CD4-positive, alpha-beta memory T cell (primary cell): ENCODE data around the gene ATMIN. TPM values are rescaled to one million over a fixed set of nuclear protein-coding genes. Genes with fewer than 3 reads are reported as not detected.

Source experiments
- CTCF ChIA-PET: fragments of 350-600 bp; sonication (Branson Sonifier 250); formaldehyde crosslinking; loops from one replicate; lab custom pipeline; 2021; ENCODE audit warnings: inconsistent platforms; ENCODE audit not compliant: partially characterized antibody; lab: Charles Lee
- POLR2A ChIA-PET: fragments of 350-600 bp; sonication (Branson Sonifier 250); formaldehyde crosslinking; loops from one replicate; lab custom pipeline; 2021; ENCODE audit not compliant: partially characterized antibody; lab: Charles Lee
- DNase-seq, 5 donors: peaks; one replicate each; pipeline versions ENCODE4 v3.0.0 to v3.0.0-alpha.2; 2020 to 2022; ENCODE audit warnings: mixed read lengths in 1 of 5
- H3K27ac ChIP-seq: one replicate; pipeline ENCODE4 v1.7.0; 2013; ENCODE audit warnings: low read depth, low read length
- H3K27me3 ChIP-seq: 2 replicates; pipeline ENCODE4 v1.7.0; 2013; ENCODE audit warnings: mild to moderate bottlenecking, low read length, moderate library complexity; ENCODE audit not compliant: insufficient read depth
- H3K36me3 ChIP-seq: 2 replicates; pipeline ENCODE4 v1.7.0; 2013; ENCODE audit warnings: mild to moderate bottlenecking, low read length, moderate library complexity; ENCODE audit not compliant: insufficient read depth
- H3K4me1 ChIP-seq: 2 replicates; pipeline ENCODE4 v1.7.0; 2013; ENCODE audit warnings: mild to moderate bottlenecking, low read length, moderate library complexity; ENCODE audit not compliant: insufficient read depth
- H3K4me3 ChIP-seq, 2 donors: one replicate each; pipeline ENCODE4 v1.7.0; 2013; ENCODE audit warnings: low read length in 2 of 2, mild to moderate bottlenecking in 1 of 2
- H3K9me3 ChIP-seq, 2 donors: one replicate each; pipeline ENCODE4 v1.7.0; 2013; ENCODE audit warnings: low read length in 2 of 2, control low read depth in 1 of 2; ENCODE audit not compliant: control insufficient read depth in 1 of 2
- H3K27ac Mint-ChIP-seq, 7 donors: one replicate each; pipeline ENCODE4 v1.8.0; 2020 to 2021; ENCODE audit warnings: mixed read lengths in 7 of 7, mild to moderate bottlenecking in 6 of 7, inconsistent platforms in 3 of 7, moderate library complexity in 3 of 7
- H3K27me3 Mint-ChIP-seq, 2 donors: one replicate each; pipeline ENCODE4 v1.8.0; 2020 to 2021; ENCODE audit warnings: mixed read lengths in 2 of 2
- H3K36me3 Mint-ChIP-seq, 2 donors: one replicate each; pipeline ENCODE4 v1.8.0; 2020 to 2021; ENCODE audit warnings: mixed read lengths in 2 of 2, inconsistent platforms in 1 of 2, mild to moderate bottlenecking in 1 of 2
- H3K4me1 Mint-ChIP-seq, 4 donors: one replicate each; pipeline ENCODE4 v1.8.0; 2020 to 2021; ENCODE audit warnings: mixed read lengths in 4 of 4, mild to moderate bottlenecking in 1 of 4
- H3K4me3 Mint-ChIP-seq, 8 donors: one replicate each; pipeline ENCODE4 v1.8.0; 2020 to 2021; ENCODE audit warnings: mixed read lengths in 8 of 8, mild to moderate bottlenecking in 7 of 8, moderate library complexity in 6 of 8, inconsistent platforms in 3 of 8
- H3K9me3 Mint-ChIP-seq, 8 donors: one replicate each; pipeline ENCODE4 v1.8.0; 2020 to 2021; ENCODE audit warnings: mixed read lengths in 8 of 8, mild to moderate bottlenecking in 5 of 8, inconsistent platforms in 3 of 8, moderate library complexity in 1 of 8
- intact Hi-C: fragments of 100-400 bp; cut with micrococcal nuclease; formaldehyde crosslinking; loops from one replicate; pipeline ENCODE4 v1.15.1; 2023
- polyA plus RNA-seq, 2 donors: library from polyadenylated mRNA; unstranded; fragments of 300-500 nt; fragmentation: Illumina TruSeq; gene quantifications; one replicate each; pipeline ENCODE4 v1.2.3, GENCODE V29; 2021
- total RNA-seq, 2 experiments: library from RNA; stranded (reverse); gene quantifications; one replicate each; pipeline ENCODE4 v1.2.3, GENCODE V29; 2021

Gene ATMIN, protein sequence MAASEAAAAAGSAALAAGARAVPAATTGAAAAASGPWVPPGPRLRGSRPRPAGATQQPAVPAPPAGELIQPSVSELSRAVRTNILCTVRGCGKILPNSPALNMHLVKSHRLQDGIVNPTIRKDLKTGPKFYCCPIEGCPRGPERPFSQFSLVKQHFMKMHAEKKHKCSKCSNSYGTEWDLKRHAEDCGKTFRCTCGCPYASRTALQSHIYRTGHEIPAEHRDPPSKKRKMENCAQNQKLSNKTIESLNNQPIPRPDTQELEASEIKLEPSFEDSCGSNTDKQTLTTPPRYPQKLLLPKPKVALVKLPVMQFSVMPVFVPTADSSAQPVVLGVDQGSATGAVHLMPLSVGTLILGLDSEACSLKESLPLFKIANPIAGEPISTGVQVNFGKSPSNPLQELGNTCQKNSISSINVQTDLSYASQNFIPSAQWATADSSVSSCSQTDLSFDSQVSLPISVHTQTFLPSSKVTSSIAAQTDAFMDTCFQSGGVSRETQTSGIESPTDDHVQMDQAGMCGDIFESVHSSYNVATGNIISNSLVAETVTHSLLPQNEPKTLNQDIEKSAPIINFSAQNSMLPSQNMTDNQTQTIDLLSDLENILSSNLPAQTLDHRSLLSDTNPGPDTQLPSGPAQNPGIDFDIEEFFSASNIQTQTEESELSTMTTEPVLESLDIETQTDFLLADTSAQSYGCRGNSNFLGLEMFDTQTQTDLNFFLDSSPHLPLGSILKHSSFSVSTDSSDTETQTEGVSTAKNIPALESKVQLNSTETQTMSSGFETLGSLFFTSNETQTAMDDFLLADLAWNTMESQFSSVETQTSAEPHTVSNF
- total RNA-seq (10 to 100 TPM; 39.3 to 45.4 TPM), polyA plus RNA-seq (10 to 100 TPM; 26.1 to 46.3 TPM)

DNA sequence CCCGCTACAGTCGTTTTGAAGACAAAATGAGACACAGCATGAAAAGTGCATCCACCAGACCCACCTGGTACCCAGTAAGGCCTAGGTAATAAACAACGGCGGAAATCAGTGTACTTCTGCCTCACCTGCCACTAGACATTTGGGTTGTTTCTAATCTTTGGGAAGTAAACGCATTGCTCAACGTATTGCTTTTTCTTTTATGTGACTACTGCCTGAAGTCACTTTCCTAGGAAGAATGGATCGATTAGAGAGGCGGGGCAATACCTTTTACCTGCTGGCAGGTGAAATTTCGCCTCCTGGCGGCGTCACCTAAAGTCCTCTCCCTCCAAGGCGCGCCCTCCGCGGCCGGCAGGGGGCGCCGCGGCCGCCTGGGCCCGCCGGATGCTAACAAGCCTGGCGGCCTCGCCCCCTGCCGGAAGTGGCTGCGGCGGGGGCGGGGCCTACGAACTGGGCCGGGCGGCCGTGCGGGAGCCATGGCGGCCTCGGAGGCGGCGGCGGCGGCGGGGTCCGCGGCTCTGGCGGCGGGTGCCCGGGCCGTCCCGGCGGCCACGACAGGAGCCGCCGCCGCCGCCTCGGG is at the start of gene ATMIN:
Gene ATMIN (plus strand): TSS at position 445 of the 577 bp plus-strand sequence. CDS start 29 bp downstream, at position 474.
- H3K4me3 Mint-ChIP-seq, result peak within 1 kb of the TSS; percentile 83 to 91 (median 88)
- ChIA-PET POLR2A (interaction anchor here (0.6 to 6.7 kb wide), 9 partner anchors 10 to 279 kb away, joined by 3 to 66 read pairs (median 4); partner anchors contain the start of genes C16orf46, CENPN, CMC2 and GAN), CTCF (interaction anchor here (0.6 to 6.4 kb wide), 19 partner anchors 9 to 63 kb away, joined by 3 to 91 read pairs (median 5); partner anchors contain the start of genes C16orf46, CENPN and CMC2)
- Histone ChIP-seq H3K36me3 (no peaks in the 10 kb centered on the region), H3K27ac (peak within 1 kb of the TSS; percentile 50), H3K4me1 (peaks cover 29% of the 10 kb centered on the region), H3K4me3 (peak within 1 kb of the TSS; percentile 56 to 68), H3K27me3 (no peaks in the 10 kb centered on the region), H3K9me3 (no peaks in the 10 kb centered on the region)
- peaks cover 18 to 42% (median 28%) of the 10 kb centered on the region in 4 donors for H3K4me1 Mint-ChIP-seq
- intact Hi-C loops, result loop anchor here (1.0 kb wide), 3 partner anchors 28 to 61 kb away; partner anchors contain the start of genes C16orf46, CENPN and GCSH
- peaks cover 3 to 6% of the 10 kb centered on the region in 2 donors for H3K36me3 Mint-ChIP-seq
- no peaks in the 10 kb centered on the region for H3K27me3 Mint-ChIP-seq
- DNase-seq, result peak; percentile 81 to 91 (median 89)
- H3K27ac Mint-ChIP-seq, result peak within 1 kb of the TSS; percentile 68 to 89 (median 85)
- H3K9me3 Mint-ChIP-seq, result no peaks in the 10 kb centered on the region

DNA sequence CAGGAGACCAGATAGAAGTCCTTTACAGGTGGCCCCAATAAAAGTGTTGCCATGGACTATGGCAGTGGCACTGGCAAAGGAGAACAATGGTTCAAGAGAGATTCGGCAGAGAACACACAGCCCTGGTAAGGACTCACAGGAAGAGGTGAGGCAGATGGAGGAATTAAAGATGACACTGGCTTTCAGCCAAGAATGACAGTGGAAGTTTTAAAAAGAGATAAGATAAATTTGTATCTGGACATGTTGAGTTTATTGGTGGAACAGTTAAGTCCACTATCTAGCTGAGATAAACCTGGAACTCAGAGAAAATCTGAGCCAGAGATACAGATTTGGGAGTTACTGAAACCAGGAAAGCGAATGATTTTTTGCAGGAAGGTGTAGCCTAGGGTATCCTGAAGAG is 49.1 kb upstream of the ATMIN start:
- Mint-ChIP-seq H3K27me3 (no peaks in the 10 kb centered on the region), H3K36me3 (peaks cover 31 to 38% of the 10 kb centered on the region in 2 donors), H3K4me3 (peak overlapping the region in 2 of 8 donors; percentile 23 to 35), H3K4me1 (peaks cover 29 to 39% (median 33%) of the 10 kb centered on the region in 4 donors), H3K27ac (peak overlapping the region in 5 of 7 donors; percentile 4 to 82 (median 23)), H3K9me3 (no peaks in the 10 kb centered on the region)
- Histone ChIP-seq H3K9me3 (no peaks in the 10 kb centered on the region), H3K4me3 (no peak overlapping the region), H3K27me3 (no peaks in the 10 kb centered on the region), H3K36me3 (peaks cover 6% of the 10 kb centered on the region), H3K27ac (no peak overlapping the region), H3K4me1 (peaks cover 12% of the 10 kb centered on the region)
- DNase-seq, result no peak
- ChIA-PET POLR2A (no interaction called here), CTCF (interaction anchor here (1.3 kb wide), 1 partner anchor 12 kb away, joined by 4 read pairs; no protein-coding TSS in a partner anchor)
- intact Hi-C loops, result no loop called here

DNA sequence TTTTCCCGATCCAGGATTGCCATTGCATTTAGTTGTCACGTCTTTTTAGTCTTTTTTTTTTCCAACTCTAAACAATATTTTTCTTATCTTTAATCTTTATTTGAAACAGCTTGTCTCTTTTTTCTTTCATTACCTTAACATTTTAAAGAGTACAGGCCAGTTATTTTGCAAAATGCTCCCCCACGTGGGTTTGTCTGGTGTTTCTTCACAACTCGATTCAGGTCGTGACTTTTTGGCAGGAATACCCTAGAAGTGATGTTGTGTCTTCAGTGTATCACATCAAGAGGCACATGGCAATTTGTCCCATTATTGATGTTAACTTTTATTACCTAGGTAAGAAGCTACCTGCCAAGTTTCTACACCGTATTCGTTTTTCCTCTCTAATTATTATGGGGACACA is 46.9 kb upstream of the ATMIN start:
- Histone ChIP-seq H3K9me3 (no peaks in the 10 kb centered on the region), H3K36me3 (peaks cover 9% of the 10 kb centered on the region), H3K27me3 (no peaks in the 10 kb centered on the region), H3K4me1 (peaks cover 15% of the 10 kb centered on the region), H3K27ac (no peak overlapping the region), H3K4me3 (no peak overlapping the region)
- Mint-ChIP-seq H3K36me3 (peaks cover 26 to 40% of the 10 kb centered on the region in 2 donors), H3K27ac (no peak overlapping the region), H3K4me3 (no peak overlapping the region), H3K4me1 (peaks cover 25 to 40% (median 39%) of the 10 kb centered on the region in 4 donors), H3K9me3 (no peaks in the 10 kb centered on the region), H3K27me3 (no peaks in the 10 kb centered on the region)
- CTCF ChIA-PET, result interaction anchor here (3.9 kb wide), 1 partner anchor 16 kb away, joined by 16 read pairs; no protein-coding TSS in a partner anchor
- intact Hi-C loops, result no loop called here
- POLR2A ChIA-PET, result no interaction called here
- DNase-seq, result no peak

DNA sequence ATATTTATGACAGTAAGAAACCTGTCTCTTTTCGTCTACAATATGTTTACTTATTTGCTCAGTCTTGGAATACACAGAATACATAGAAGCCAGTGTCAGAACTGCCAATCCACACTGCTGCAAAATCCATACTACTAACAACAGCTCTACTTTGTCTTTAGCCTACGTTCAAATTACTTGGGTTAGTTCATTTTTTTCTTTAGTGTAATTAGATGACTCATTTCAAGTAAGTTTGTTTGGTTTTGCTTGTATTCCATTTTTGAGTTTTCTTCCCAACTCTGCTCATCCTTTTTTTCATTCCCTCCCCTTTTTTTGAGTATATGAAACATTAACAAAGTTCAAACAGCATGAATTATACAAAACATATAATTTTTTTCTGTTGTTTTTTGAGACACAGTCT is 45.8 kb upstream of the ATMIN start:
- Histone ChIP-seq H3K36me3 (peaks cover 9% of the 10 kb centered on the region), H3K9me3 (no peaks in the 10 kb centered on the region), H3K4me1 (peaks cover 18% of the 10 kb centered on the region), H3K27me3 (no peaks in the 10 kb centered on the region), H3K4me3 (no peak overlapping the region), H3K27ac (no peak overlapping the region)
- Mint-ChIP-seq H3K27ac (no peak overlapping the region), H3K4me3 (no peak overlapping the region), H3K4me1 (peaks cover 26 to 43% (median 43%) of the 10 kb centered on the region in 4 donors), H3K36me3 (peaks cover 30 to 44% of the 10 kb centered on the region in 2 donors), H3K27me3 (no peaks in the 10 kb centered on the region), H3K9me3 (no peaks in the 10 kb centered on the region)
- POLR2A ChIA-PET, result no interaction called here
- CTCF ChIA-PET, result interaction anchor here (3.9 kb wide), 1 partner anchor 15 kb away, joined by 16 read pairs; no protein-coding TSS in a partner anchor
- intact Hi-C loops, result no loop called here
- DNase-seq, result no peak

DNA sequence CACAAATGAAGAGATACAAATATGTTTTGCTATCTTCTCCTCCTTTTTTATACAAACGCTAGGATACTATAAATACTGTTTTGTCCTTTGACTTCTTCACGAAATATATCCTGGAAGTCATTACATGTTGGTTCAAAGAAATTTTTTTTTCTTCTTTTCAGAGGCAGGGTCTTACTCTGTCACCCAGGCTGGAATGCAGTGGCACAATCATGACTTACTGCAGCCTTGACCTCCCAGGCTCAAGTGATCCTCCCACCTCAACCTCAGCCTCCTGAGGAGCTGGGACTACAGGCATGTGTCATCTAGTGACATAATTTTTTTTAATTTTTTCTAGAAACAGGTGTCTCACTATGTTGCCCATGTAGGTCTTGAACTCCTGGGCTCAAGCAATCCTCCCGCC is 45.1 kb upstream of the ATMIN start:
- H3K36me3 ChIP-seq, result peaks cover 9% of the 10 kb centered on the region
- H3K4me3 Mint-ChIP-seq, result no peak overlapping the region
- H3K27ac ChIP-seq, result no peak overlapping the region
- no peaks in the 10 kb centered on the region for H3K27me3 Mint-ChIP-seq
- no peaks in the 10 kb centered on the region for H3K9me3 Mint-ChIP-seq
- H3K9me3 ChIP-seq, result no peaks in the 10 kb centered on the region
- intact Hi-C loops, result no loop called here
- peaks cover 15% of the 10 kb centered on the region for H3K4me1 ChIP-seq
- H3K36me3 Mint-ChIP-seq, result peaks cover 30 to 43% of the 10 kb centered on the region in 2 donors
- no peak overlapping the region for H3K27ac Mint-ChIP-seq
- DNase-seq, result no peak
- CTCF ChIA-PET, result interaction anchor here (3.9 kb wide), 1 partner anchor 14 kb away, joined by 16 read pairs; no protein-coding TSS in a partner anchor
- H3K4me3 ChIP-seq, result no peak overlapping the region
- H3K27me3 ChIP-seq, result no peaks in the 10 kb centered on the region
- H3K4me1 Mint-ChIP-seq, result peaks cover 24 to 44% (median 37%) of the 10 kb centered on the region in 4 donors
- POLR2A ChIA-PET, result no interaction called here

DNA sequence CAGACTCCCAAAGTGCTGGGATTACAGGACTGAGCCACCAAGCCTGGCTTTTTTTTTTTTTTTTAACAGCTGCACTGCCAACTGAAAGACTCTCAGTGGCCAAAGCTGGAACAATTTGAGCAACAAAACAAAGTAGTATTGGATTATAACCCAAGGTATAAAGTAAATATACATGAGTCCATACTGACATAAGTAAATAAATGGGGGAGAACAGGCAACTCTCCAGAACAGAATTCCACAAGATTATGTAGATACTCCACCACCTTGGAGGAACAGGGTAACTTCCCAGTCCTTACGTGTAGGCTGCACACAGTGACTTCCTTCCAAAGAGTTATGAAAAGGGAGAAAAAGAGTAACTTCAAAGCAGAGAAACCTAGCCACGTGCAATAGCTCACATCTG is 44.7 kb upstream of the ATMIN start:
- Histone ChIP-seq H3K27me3 (no peaks in the 10 kb centered on the region), H3K36me3 (peaks cover 9% of the 10 kb centered on the region), H3K9me3 (no peaks in the 10 kb centered on the region), H3K4me1 (peaks cover 19% of the 10 kb centered on the region), H3K4me3 (no peak overlapping the region), H3K27ac (no peak overlapping the region)
- H3K4me3 Mint-ChIP-seq, result no peak overlapping the region
- no peaks in the 10 kb centered on the region for H3K9me3 Mint-ChIP-seq
- DNase-seq, result no peak
- no peak overlapping the region for H3K27ac Mint-ChIP-seq
- ChIA-PET CTCF (interaction anchor here (3.9 kb wide), 1 partner anchor 13 kb away, joined by 16 read pairs; no protein-coding TSS in a partner anchor), POLR2A (no interaction called here)
- H3K36me3 Mint-ChIP-seq, result peaks cover 30 to 41% of the 10 kb centered on the region in 2 donors
- no peaks in the 10 kb centered on the region for H3K27me3 Mint-ChIP-seq
- H3K4me1 Mint-ChIP-seq, result peaks cover 23 to 41% (median 34%) of the 10 kb centered on the region in 4 donors
- intact Hi-C loops, result no loop called here
